ENCODE results near the gene CRAT. TPM values are rescaled to one million over a fixed set of nuclear protein-coding genes. Genes with fewer than 3 reads are reported as not detected.
A peak's percentile ranks its signal among the peaks of the same experiment; 100 is the strongest.

The CRAT gene
- total RNA-seq, 6 donors from 2014 or later, result 18.5 to 34.3 (median 26.0) TPM

DNA sequence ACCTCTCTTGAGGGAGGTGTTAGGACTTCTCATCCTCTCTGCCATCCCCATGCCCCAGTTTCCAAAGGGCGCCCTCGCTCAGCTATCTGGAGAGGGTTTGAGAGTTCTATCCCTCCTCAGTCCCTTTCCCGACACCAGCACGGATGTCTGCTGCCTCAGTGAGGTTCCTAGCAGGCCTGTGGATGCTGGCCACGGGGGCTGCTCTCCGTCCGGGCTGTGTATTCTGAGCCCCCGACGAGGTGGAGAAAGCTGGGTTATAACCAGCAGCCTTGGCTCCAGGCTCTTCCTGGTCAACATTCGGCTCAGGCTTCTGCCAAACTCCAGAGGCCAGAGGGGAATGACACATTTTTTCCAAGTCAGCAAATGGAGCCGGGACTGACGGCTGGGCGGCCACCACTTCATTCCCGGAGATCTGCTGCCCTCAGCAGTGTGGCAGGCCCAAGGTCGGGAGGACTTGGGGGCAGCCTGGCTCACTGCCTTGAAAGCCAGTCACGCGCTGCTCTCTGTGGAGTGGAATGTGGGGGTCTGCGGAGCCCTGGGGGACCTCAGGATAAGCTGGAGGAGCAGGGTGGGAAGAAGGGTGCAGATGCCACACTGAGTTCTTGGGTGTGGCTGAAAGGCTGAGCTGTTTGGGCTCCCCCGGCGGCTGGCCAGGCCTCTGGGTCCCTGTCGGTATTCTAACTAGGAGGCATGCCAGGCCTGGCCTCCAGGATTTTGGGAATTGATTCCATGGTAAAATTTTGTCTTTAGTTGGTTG, 28.1 kb upstream of the CRAT start:
- peak overlapping the region; percentile 96 to 99 (median 98) for H3K27ac ChIP-seq
- TF ChIP-seq POLR2AphosphoS5 (IDR thresholded peaks at IDR 0.05), result peak in 1 of 2 donors; percentile 26
- TF ChIP-seq, protein P1, sequence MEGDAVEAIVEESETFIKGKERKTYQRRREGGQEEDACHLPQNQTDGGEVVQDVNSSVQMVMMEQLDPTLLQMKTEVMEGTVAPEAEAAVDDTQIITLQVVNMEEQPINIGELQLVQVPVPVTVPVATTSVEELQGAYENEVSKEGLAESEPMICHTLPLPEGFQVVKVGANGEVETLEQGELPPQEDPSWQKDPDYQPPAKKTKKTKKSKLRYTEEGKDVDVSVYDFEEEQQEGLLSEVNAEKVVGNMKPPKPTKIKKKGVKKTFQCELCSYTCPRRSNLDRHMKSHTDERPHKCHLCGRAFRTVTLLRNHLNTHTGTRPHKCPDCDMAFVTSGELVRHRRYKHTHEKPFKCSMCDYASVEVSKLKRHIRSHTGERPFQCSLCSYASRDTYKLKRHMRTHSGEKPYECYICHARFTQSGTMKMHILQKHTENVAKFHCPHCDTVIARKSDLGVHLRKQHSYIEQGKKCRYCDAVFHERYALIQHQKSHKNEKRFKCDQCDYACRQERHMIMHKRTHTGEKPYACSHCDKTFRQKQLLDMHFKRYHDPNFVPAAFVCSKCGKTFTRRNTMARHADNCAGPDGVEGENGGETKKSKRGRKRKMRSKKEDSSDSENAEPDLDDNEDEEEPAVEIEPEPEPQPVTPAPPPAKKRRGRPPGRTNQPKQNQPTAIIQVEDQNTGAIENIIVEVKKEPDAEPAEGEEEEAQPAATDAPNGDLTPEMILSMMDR (IDR thresholded peaks at IDR 0.05), result no peak
- H3K27me3 ChIP-seq, result no peaks in the 10 kb centered on the region
- H3K36me3 ChIP-seq, result peaks cover 9 to 43% (median 33%) of the 10 kb centered on the region in 4 donors
- peak in 1 of 2 donors; percentile 40 for ATAC-seq (ENCODE audit: low FRiP score in 2 of 2)
- no peaks in the 10 kb centered on the region for H3K9me3 ChIP-seq
- H3K4me3 ChIP-seq, result peak overlapping the region in 1 of 4 donors; percentile 58
- peak; percentile 23 to 82 for DNase-seq
- peaks cover 53 to 62% (median 56%) of the 10 kb centered on the region in 4 donors for H3K4me1 ChIP-seq
- WGBS, 2 donors, result 58 to 65% methylated on average over 10 to 18 of the region's 21 CpGs

DNA sequence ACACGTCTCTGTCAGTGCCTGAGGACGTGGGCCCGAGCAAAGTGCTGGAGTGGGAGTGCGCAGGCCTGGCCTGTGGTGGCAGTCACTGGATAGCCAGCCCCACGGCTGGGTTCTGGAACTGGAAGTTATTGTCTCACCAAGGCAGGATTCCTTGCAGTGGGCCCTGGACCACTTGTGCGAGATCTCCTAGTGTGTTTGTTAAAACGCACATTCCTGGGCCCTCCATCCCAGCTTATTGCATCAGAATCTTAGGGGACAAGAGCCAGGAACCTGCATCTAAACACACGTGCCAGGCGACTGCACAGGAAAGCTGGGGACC, 27.5 kb upstream of the CRAT start:
- TF ChIP-seq EP300 (IDR thresholded peaks at IDR 0.05), result no peak
- TF ChIP-seq POLR2AphosphoS5 (IDR thresholded peaks at IDR 0.05), result no peak
- TF ChIP-seq, protein P1 (IDR thresholded peaks at IDR 0.05), result no peak
- TF ChIP-seq POLR2A (IDR thresholded peaks at IDR 0.05), result no peak
- peaks cover 10 to 47% (median 31%) of the 10 kb centered on the region in 4 donors for H3K36me3 ChIP-seq
- H3K4me1 ChIP-seq, result peaks cover 47 to 56% (median 51%) of the 10 kb centered on the region in 4 donors
- no peak overlapping the region for H3K4me3 ChIP-seq
- 73 to 91% methylated on average over 9 of the region's 9 CpGs for WGBS, 2 donors
- no peaks in the 10 kb centered on the region for H3K27me3 ChIP-seq
- DNase-seq, result peak in 1 of 2 donors; percentile 42
- no peak for ATAC-seq (ENCODE audit: low FRiP score in 2 of 2)
- H3K27ac ChIP-seq, result peak overlapping the region; percentile 96 to 99 (median 98)
- H3K9me3 ChIP-seq, result no peaks in the 10 kb centered on the region

DNA sequence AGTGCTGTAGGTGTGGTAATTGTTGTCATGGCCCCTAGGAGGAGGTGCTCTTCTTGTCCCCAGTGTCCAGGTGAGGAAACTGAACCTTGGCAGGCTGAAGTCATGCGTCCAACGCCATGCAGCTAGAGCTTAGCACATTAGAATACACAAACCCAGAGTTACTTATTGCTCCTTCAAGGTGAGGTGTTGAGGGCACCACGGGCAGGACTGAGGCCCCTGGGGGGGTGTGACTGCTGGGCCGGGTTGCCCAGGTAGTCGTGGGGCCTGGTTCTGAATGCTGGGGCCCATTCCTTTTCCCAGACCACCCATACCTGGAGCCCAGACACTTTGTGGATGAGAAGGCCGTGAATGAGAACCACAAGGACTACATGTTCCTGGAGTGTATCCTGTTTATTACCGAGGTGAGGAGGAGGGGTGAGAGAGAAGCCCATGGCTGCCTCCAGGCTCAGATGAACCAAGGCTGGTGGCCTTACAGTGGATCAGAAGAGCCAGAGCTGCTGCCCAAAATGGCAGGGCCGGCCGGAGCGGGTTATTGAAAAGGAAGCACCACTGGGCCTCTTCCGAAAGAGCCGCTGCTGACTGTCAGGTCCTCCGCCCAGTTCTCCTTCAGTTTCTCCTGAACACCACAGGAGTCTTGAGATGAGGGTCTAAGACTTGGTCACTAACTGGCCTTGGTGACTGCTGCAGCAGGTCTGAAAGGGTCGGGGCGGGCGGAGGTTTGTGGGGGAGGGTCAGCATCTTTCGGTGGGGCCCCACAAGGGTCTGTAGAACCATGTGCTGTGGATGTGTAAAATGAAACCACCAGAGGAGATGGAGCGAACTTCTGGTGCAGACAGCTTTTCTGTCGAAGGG, 26.9 kb upstream of the CRAT start:
- H3K36me3 ChIP-seq, result peaks cover 10 to 53% (median 31%) of the 10 kb centered on the region in 4 donors
- TF ChIP-seq, protein P1 (IDR thresholded peaks at IDR 0.05), result no peak
- TF ChIP-seq EP300 (IDR thresholded peaks at IDR 0.05) (no peak), POLR2AphosphoS5 (IDR thresholded peaks at IDR 0.05) (no peak), POLR2A (IDR thresholded peaks at IDR 0.05) (no peak)
- 63 to 87% methylated on average over 5 to 19 of the region's 19 CpGs for WGBS, 2 donors
- no peaks in the 10 kb centered on the region for H3K27me3 ChIP-seq
- no peak for ATAC-seq (ENCODE audit: low FRiP score in 2 of 2)
- H3K27ac ChIP-seq, result peak overlapping the region; percentile 96 to 99 (median 98)
- H3K4me3 ChIP-seq, result no peak overlapping the region
- DNase-seq, result peak in 1 of 2 donors; percentile 57
- peaks cover 41 to 50% (median 46%) of the 10 kb centered on the region in 4 donors for H3K4me1 ChIP-seq
- no peaks in the 10 kb centered on the region for H3K9me3 ChIP-seq

DNA sequence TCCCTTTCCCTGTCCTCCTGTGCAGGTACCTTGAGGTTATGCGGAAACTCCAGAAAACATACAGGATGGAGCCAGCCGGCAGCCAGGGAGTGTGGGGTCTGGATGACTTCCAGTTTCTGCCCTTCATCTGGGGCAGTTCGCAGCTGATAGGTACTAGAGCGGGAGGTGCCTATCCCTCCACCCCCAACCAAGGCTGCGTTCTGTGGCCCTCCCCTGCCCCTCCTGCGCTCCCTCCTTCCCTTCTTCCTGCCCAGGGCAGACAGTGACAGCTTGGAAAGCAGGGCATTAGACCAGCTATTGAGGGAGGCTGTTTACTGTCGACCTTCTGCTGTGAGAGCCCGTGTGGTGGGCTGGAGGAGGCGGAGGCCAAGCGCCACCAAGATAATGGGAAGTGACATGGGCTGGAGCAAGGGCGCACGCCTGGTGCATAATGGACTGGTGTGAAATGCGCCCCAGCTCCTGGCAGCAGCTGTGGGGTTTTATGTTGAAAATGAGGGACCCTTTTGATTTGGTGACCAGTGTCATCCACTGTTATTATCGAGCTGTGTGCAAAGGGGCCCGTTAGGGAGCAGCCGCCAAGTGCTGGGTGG, 25.9 kb upstream of the CRAT start:
- 80 to 84% methylated on average over 11 to 16 of the region's 16 CpGs for WGBS, 2 donors
- H3K4me3 ChIP-seq, result no peak overlapping the region
- peaks cover 36 to 42% (median 41%) of the 10 kb centered on the region in 4 donors for H3K4me1 ChIP-seq
- H3K27ac ChIP-seq, result peak overlapping the region in 2 of 4 donors; percentile 27 to 99
- TF ChIP-seq POLR2AphosphoS5 (IDR thresholded peaks at IDR 0.05) (no peak), POLR2A (IDR thresholded peaks at IDR 0.05) (no peak), EP300 (IDR thresholded peaks at IDR 0.05) (no peak)
- TF ChIP-seq, protein P1 (IDR thresholded peaks at IDR 0.05), result no peak
- no peak for ATAC-seq (ENCODE audit: low FRiP score in 2 of 2)
- DNase-seq, result peak in 1 of 2 donors; percentile 41
- no peaks in the 10 kb centered on the region for H3K9me3 ChIP-seq
- peaks cover 10 to 56% (median 34%) of the 10 kb centered on the region in 4 donors for H3K36me3 ChIP-seq
- no peaks in the 10 kb centered on the region for H3K27me3 ChIP-seq
